Ovary (tissue), 9 donors: ENCODE data around the gene NFU1. TPM values are rescaled to one million over a fixed set of nuclear protein-coding genes. Genes with fewer than 3 reads are reported as not detected.
"Not testable (repeated sequence)": the region's sequence is repeated elsewhere in the genome, so short reads cannot be mapped to it uniquely, and the experiment has no call there.

ENCODE experiments used
- DNase-seq, 5 donors: peaks; one replicate each; pipeline ENCODE4 v3.0.0-alpha.2; 2019 to 2020
- H3K27ac ChIP-seq, 2 donors: fragments of 200-600 bp; one replicate each; pipeline versions ENCODE4 v1.5.1 to v1.8.0; 2019 to 2022
- H3K27me3 ChIP-seq: fragments of 200-600 bp; one replicate; pipeline ENCODE4 v1.8.0; 2022
- H3K36me3 ChIP-seq: fragments of 200-600 bp; sonication (generic); one replicate; pipeline ENCODE4 v1.5.1; 2019
- H3K4me1 ChIP-seq: one replicate; pipeline ENCODE4 v1.8.1; 2013; ENCODE audit warnings: mild to moderate bottlenecking, moderate library complexity; ENCODE audit not compliant: insufficient read depth
- H3K4me3 ChIP-seq: fragments of 200-600 bp; sonication (generic); one replicate; pipeline ENCODE4 v1.5.1; 2017
- H3K9me3 ChIP-seq, 2 donors: fragments of 200-600 bp in 1 of 2; sonication (generic) in 1 of 2; one replicate each; pipeline versions ENCODE4 v1.5.1 to v1.8.1; 2013 to 2019; ENCODE audit warnings: mild to moderate bottlenecking in 1 of 2, moderate library complexity in 1 of 2
- CTCF ChIP-seq, 3 donors: fragments of 450-650 bp in 2 of 3; fragments of 200-600 bp in 1 of 3; IDR thresholded peaks; one replicate each; pipeline versions ENCODE4 v1.5.1 to v1.8.0; 2016 to 2022; ENCODE audit warnings: antibody characterized with exemption in 3 of 3, mild to moderate bottlenecking in 1 of 3
- EP300 ChIP-seq: sonication (generic); formaldehyde crosslinking; IDR thresholded peaks from one replicate; pipeline ENCODE4 v1.6.1; 2017; ENCODE audit warnings: antibody characterized with exemption
- POLR2A ChIP-seq: fragments of 450-650 bp; IDR thresholded peaks from one replicate; pipeline ENCODE4 v1.6.1; 2017; ENCODE audit warnings: antibody characterized with exemption, mild to moderate bottlenecking, moderate library complexity
- WGBS, 3 donors: extraction: QIAGEN DNeasy Blood & Tissue Kit in 1 of 3; methylation state at CpG; one replicate each; pipeline versions ENCODE4 v1.1.5 to v1.1.7; 2013 to 2017; 5-methylcytosine and 5-hydroxymethylcytosine counted together
- intact Hi-C, 4 donors: fragments of 100-400 bp; cut with DNase I; formaldehyde crosslinking; loops; one replicate each; pipeline versions ENCODE4 v1.11.0 to v1.15.1; 2022 to 2023
- polyA plus RNA-seq, 2 donors: library from polyadenylated mRNA; stranded (reverse); fragments of 200-250 nt in 1 of 2; fragments of 350-450 nt in 1 of 2; fragmentation: Illumina TruSeq in 1 of 2; extraction: RNeasy Lipid Tissue Mini Kit (QIAGEN cat#74804) in 1 of 2; gene quantifications; one replicate each; pipeline ENCODE4 v1.2.3, GENCODE V29; 2013 to 2014
- total RNA-seq, 7 donors: library from RNA; depleted of rRNA in 2 of 7; stranded (reverse); fragments of >200 nt in 2 of 7; fragmentation: NEBNext Ultra II Directional in 3 of 7; extraction: Animal tissue kit (Norgen Biotek cat#: 25700) in 3 of 7; gene quantifications; one replicate each; pipeline versions ENCODE4 v1.1.0 to v1.2.4, GENCODE V29; 2016 to 2023
- donor health status: DM: no; HTN: no; CAD: no; lungs with moderate emphysema.
- donor health status: DM: no; HTN: no; CAD: no.
- donor health status: Bipolar disorder and iron deficiency.
- donor health status: DM: yes; HTN: yes; CAD: no.
- donor health status: DM: no; HTN: no; CAD: no.
- donor health status: DM: yes; HTN: yes; CAD: no.

The NFU1 gene
- total and polyA plus RNA-seq, 9 donors = 39.0 to 59.5 (median 48.1) TPM

- no peak for DNase-seq
- Histone ChIP-seq H3K4me3 (no peak overlapping the region), H3K27me3 (no peaks in the 10 kb centered on the region), H3K9me3 (no peaks in the 10 kb centered on the region), H3K36me3 (no peaks in the 10 kb centered on the region), H3K27ac (no peak overlapping the region), H3K4me1 (peaks cover 2% of the 10 kb centered on the region)
- WGBS, 3 donors = 60 to 66% (median 66%) methylated on average over 2 of the region's 2 CpGs
- TF ChIP-seq CTCF (IDR thresholded peaks at IDR 0.05) (no peak), EP300 (no peak), POLR2A (no peak)
- intact Hi-C loops = no loop called here
Measured at GRCh38 chr2:69424419-69424818, 12.8 kb downstream of the NFU1 start.

- H3K4me1 ChIP-seq = peaks cover 2% of the 10 kb centered on the region
- intact Hi-C loops = no loop called here
- no peak overlapping the region for H3K27ac ChIP-seq
- DNase-seq = no peak
- H3K27me3 ChIP-seq = no peaks in the 10 kb centered on the region
- no peaks in the 10 kb centered on the region for H3K9me3 ChIP-seq
- no peaks in the 10 kb centered on the region for H3K36me3 ChIP-seq
- H3K4me3 ChIP-seq = no peak overlapping the region
- no peak for TF ChIP-seq EP300
Measured at GRCh38 chr2:69422198-69422597, 15.0 kb downstream of the NFU1 start.

- H3K4me1 ChIP-seq, H3K36me3 ChIP-seq, intact Hi-C loops, H3K9me3 ChIP-seq, H3K27ac ChIP-seq, DNase-seq, H3K4me3 ChIP-seq, H3K27me3 ChIP-seq: not testable (repeated sequence)
- 81 to 96% (median 89%) methylated on average over 7 of the region's 7 CpGs for WGBS, 3 donors
Measured at GRCh38 chr2:69419111-69419510, 18.1 kb downstream of the NFU1 start.

- no peak for TF ChIP-seq CTCF (IDR thresholded peaks at IDR 0.05)
- no peak for TF ChIP-seq EP300
- no peak for TF ChIP-seq POLR2A
- WGBS, 3 donors = 78 to 84% (median 81%) methylated on average over 1 of the region's 1 CpG
Measured at GRCh38 chr2:69416147-69416546, 21.1 kb downstream of the NFU1 start.

GRCh38 chr2:69411120-69411519 is 26.1 kb downstream of the NFU1 start:
- H3K27me3 ChIP-seq = no peaks in the 10 kb centered on the region
- no peak for DNase-seq
- no peaks in the 10 kb centered on the region for H3K36me3 ChIP-seq
- TF ChIP-seq CTCF (IDR thresholded peaks at IDR 0.05) = no peak
- no peak for TF ChIP-seq POLR2A
- no peak for TF ChIP-seq EP300
- H3K4me3 ChIP-seq = no peak overlapping the region
- no peaks in the 10 kb centered on the region for H3K9me3 ChIP-seq
- intact Hi-C loops = no loop called here
- H3K4me1 ChIP-seq = no peaks in the 10 kb centered on the region
- H3K27ac ChIP-seq = no peak overlapping the region

More at GRCh38 chr2:69416147-69416546, 21.1 kb downstream of the NFU1 start:
- DNase-seq = no peak
- intact Hi-C loops = no loop called here
- H3K4me1 ChIP-seq = no peaks in the 10 kb centered on the region
- no peak overlapping the region for H3K4me3 ChIP-seq
- no peaks in the 10 kb centered on the region for H3K9me3 ChIP-seq
- H3K27ac ChIP-seq = no peak overlapping the region
- no peaks in the 10 kb centered on the region for H3K27me3 ChIP-seq
- no peaks in the 10 kb centered on the region for H3K36me3 ChIP-seq

DNA sequence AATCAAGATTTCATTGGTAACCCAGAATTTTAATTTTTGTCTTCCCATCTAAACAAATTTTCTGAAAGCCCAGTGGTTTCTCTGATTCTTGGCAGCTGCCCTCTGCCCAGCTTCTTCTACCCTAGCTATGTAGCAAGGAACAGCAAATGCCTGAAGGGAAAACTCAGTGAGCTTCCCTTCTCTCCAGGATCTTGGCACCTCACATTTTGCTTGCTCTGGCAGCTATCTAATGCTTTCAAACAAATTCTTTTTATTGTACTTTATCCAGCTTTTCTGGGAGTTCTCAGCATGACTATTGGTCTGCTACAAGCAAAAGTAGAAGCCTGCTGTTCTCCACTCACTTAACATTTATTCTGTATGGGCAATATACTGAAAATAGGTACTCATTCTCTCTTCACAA is 31.9 kb downstream of the NFU1 start:
- H3K27me3 ChIP-seq = no peaks in the 10 kb centered on the region
- no peaks in the 10 kb centered on the region for H3K4me1 ChIP-seq
- intact Hi-C loops = no loop called here
- no peak for DNase-seq
- H3K9me3 ChIP-seq = no peaks in the 10 kb centered on the region
- H3K36me3 ChIP-seq = no peaks in the 10 kb centered on the region
- no peak overlapping the region for H3K4me3 ChIP-seq
- TF ChIP-seq POLR2A = no peak
- no peak for TF ChIP-seq CTCF (IDR thresholded peaks at IDR 0.05)
- TF ChIP-seq EP300 = no peak
- H3K27ac ChIP-seq = no peak overlapping the region
